SK-N-SH (cell line): ENCODE results near the gene TUSC1. TPM values are rescaled to one million over a fixed set of nuclear protein-coding genes. Genes with fewer than 3 reads are reported as not detected.
A peak's percentile ranks its signal among the peaks of the same experiment; 100 is the strongest.

Experiments used
- CTCF ChIA-PET: fragments of 300-600, 350-600 bp; formaldehyde crosslinking; extraction: SDS; loops from one replicate; lab custom pipeline; 2021; lab: Yijun Ruan, JAX
- POLR2A ChIA-PET: fragments of 350-600 bp; sonication (Branson Sonifier 250); formaldehyde crosslinking; extraction: SDS; loops from one replicate; lab custom pipeline; 2020; ENCODE audit warnings: antibody characterized with exemption, inconsistent platforms; lab: Yijun Ruan, JAX
- DNase-seq: peaks from one replicate; pipeline ENCODE4 v3.0.0; 2012
- H2AFZ ChIP-seq: fragments of 200-600 bp; sonication (generic); 2 replicates; pipeline ENCODE4 v1.8.1; 2016; ENCODE audit warnings: antibody characterized with exemption, mild to moderate bottlenecking, low read depth
- H3F3A ChIP-seq: fragments of 200-600 bp; sonication (generic); replicated peaks from 2 replicates; pipeline ENCODE3; 2016; ENCODE audit warnings: antibody characterized with exemption, mild to moderate bottlenecking; ENCODE audit not compliant: insufficient read depth
- H3K27ac ChIP-seq, 2 experiments: fragments of 200-500 bp in 1 of 2; fragments of 200-600 bp in 1 of 2; sonication (Bioruptor generic) in 1 of 2; sonication (generic), shearing (Covaris generic) in 1 of 2; 2 replicates each; pipeline versions ENCODE4 v1.5.1 to v1.6.1; 2014 to 2016; ENCODE audit warnings: low read depth in 2 of 2, inconsistent platforms in 1 of 2, low read length in 1 of 2, mild to moderate bottlenecking in 1 of 2, mixed read lengths in 1 of 2
- H3K27me3 ChIP-seq: fragments of 200-600 bp; sonication (generic), shearing (Covaris generic); 2 replicates; pipeline ENCODE4 v1.6.1; 2016; ENCODE audit warnings: mixed run types; ENCODE audit not compliant: insufficient read depth
- H3K36me3 ChIP-seq, 2 experiments: fragments of 200-500 bp in 1 of 2; fragments of 200-600 bp in 1 of 2; sonication (Bioruptor generic) in 1 of 2; sonication (generic) in 1 of 2; replicated peaks in 1 of 2; 2 replicates each; pipeline versions ENCODE3 to v1.5.1; 2014 to 2016; ENCODE audit warnings: low read length in 1 of 2, mild to moderate bottlenecking in 1 of 2; ENCODE audit not compliant: insufficient read depth in 2 of 2, control insufficient read depth in 1 of 2
- H3K4me1 ChIP-seq, 2 experiments: fragments of 200-500 bp in 1 of 2; fragments of 200-600 bp in 1 of 2; sonication (Bioruptor generic) in 1 of 2; sonication (generic), shearing (Covaris generic) in 1 of 2; 2 replicates each; pipeline versions ENCODE4 v1.5.1 to v1.6.1; 2014 to 2016; ENCODE audit warnings: low read depth in 1 of 2, low read length in 1 of 2, mixed run types in 1 of 2; ENCODE audit not compliant: insufficient read depth in 2 of 2, control insufficient read depth in 1 of 2
- H3K4me2 ChIP-seq: fragments of 200-600 bp; sonication (generic), shearing (Covaris generic); 2 replicates; pipeline ENCODE4 v1.6.1; 2017; ENCODE audit warnings: mixed run types
- H3K4me3 ChIP-seq, 2 experiments: fragments of 200-500 bp in 1 of 2; fragments of 200-600 bp in 1 of 2; sonication (Bioruptor generic) in 1 of 2; sonication (generic), shearing (Covaris generic) in 1 of 2; 2 replicates each; pipeline versions ENCODE4 v1.5.1 to v1.8.1; 2014 to 2016; ENCODE audit warnings: low read depth in 2 of 2, inconsistent platforms in 1 of 2, low read length in 1 of 2, mild to moderate bottlenecking in 1 of 2, mixed read lengths in 1 of 2, moderate library complexity in 1 of 2
- H3K79me2 ChIP-seq: fragments of 200-600 bp; sonication (generic); 2 replicates; pipeline ENCODE4 v1.8.1; 2017; ENCODE audit warnings: mild to moderate bottlenecking; ENCODE audit not compliant: insufficient read depth
- H3K9ac ChIP-seq: fragments of 200-600 bp; sonication (generic); 2 replicates; pipeline ENCODE4 v1.6.1; 2017; ENCODE audit warnings: mixed run types
- H3K9me2 ChIP-seq: fragments of 200-600 bp; sonication (generic); 2 replicates; pipeline ENCODE4 v1.6.1; 2017; ENCODE audit warnings: mixed run types
- H3K9me3 ChIP-seq: fragments of 200-600 bp; sonication (generic); 2 replicates; pipeline ENCODE4 v1.6.1; 2017; ENCODE audit warnings: mixed run types, mild to moderate bottlenecking, moderate library complexity
- H4K20me1 ChIP-seq: fragments of 200-600 bp; sonication (generic); 2 replicates; pipeline ENCODE4 v1.6.1; 2017; ENCODE audit warnings: mild to moderate bottlenecking, mixed run types; ENCODE audit not compliant: insufficient read depth
- CHD2 ChIP-seq: fragments of 150-350 bp; IDR thresholded peaks from 2 replicates; pipeline ENCODE4 v1.6.1; 2018; ENCODE audit warnings: low read length; ENCODE audit not compliant: partially characterized antibody
- CTCF ChIP-seq: fragments of 200-600 bp; sonication (generic); IDR thresholded peaks from 2 replicates; pipeline ENCODE4 v1.6.1; 2017; ENCODE audit warnings: antibody characterized with exemption, mild to moderate bottlenecking, moderate library complexity
- EP300 ChIP-seq, 2 experiments: IDR thresholded peaks; 2 replicates each; pipeline versions ENCODE4 v1.4.0 to v1.6.1; 2012; ENCODE audit warnings: borderline replicate concordance in 1 of 2, low read depth in 1 of 2, low read length in 1 of 2
- RAD21 ChIP-seq: IDR thresholded peaks from 2 replicates; pipeline ENCODE4 v1.6.1; 2012; ENCODE audit warnings: mild to moderate bottlenecking, low read length
- RCOR1 ChIP-seq: fragments of 150-350 bp; IDR thresholded peaks from 2 replicates; pipeline ENCODE4 v1.6.1; 2017; ENCODE audit warnings: antibody characterized with exemption, low read length
- SMC3 ChIP-seq: IDR thresholded peaks from 2 replicates; pipeline ENCODE4 v1.6.1; 2012; ENCODE audit warnings: low read depth, low read length, improper control_type of control experiment
- TCF12 ChIP-seq: IDR thresholded peaks from 2 replicates; pipeline ENCODE4 v1.4.0; 2012
- WGBS: methylation state at CpG from one replicate; pipeline ENCODE4 v1.1.6; 2017; ENCODE audit warnings: low lambda C conversion rate; 5-methylcytosine and 5-hydroxymethylcytosine counted together
- polyA plus RNA-seq, 3 experiments: library from polyadenylated mRNA; depleted of rRNA; stranded (reverse); fragments of >200 nt; gene quantifications; 2 replicates each; pipeline ENCODE4 v1.2.3, GENCODE V29; 2012
- TF ChIP-seq, protein P1 (sequence below): IDR thresholded peaks from 2 replicates; pipeline ENCODE4 v1.4.0; 2012; ENCODE audit warnings: low read depth, borderline replicate concordance

The TUSC1 gene
- polyA plus RNA-seq, 1 of the 3 experiments (the other 2 are of a cell fraction), result 9.1 TPM

- ChIA-PET CTCF (interaction anchor here (1.5 to 3.4 kb wide), 2 partner anchors 9 to 10 kb away, joined by 3 to 12 read pairs; no protein-coding TSS in a partner anchor), POLR2A (no interaction called here)
- Histone ChIP-seq H3F3A (no peaks in the 10 kb centered on the region), H3K36me3 (no peaks in the 10 kb centered on the region), H4K20me1 (no peaks in the 10 kb centered on the region), H3K27ac (no peak overlapping the region), H3K4me3 (no peak overlapping the region), H3K9me3 (no peaks in the 10 kb centered on the region), H3K79me2 (no peaks in the 10 kb centered on the region), H3K27me3 (no peaks in the 10 kb centered on the region), H3K9ac (no peak overlapping the region), H3K9me2 (no peaks in the 10 kb centered on the region), H3K4me2 (no peak overlapping the region), H2AFZ (no peak overlapping the region), H3K4me1 (no peaks in the 10 kb centered on the region)
- DNase-seq, result no peak
- WGBS, result 16% methylated on average over 2 of the region's 2 CpGs
- TF ChIP-seq CHD2 (no peak), RCOR1 (no peak), TCF12 (no peak)
These were observed 48.7 kb upstream of the TUSC1 start for GRCh38 chr9:25726871-25727410.

GRCh38 chr9:25724424-25724823 lies 46.2 kb upstream of the TUSC1 start:
- no peak overlapping the region for H3K4me3 ChIP-seq
- no peaks in the 10 kb centered on the region for H3K27me3 ChIP-seq
- H3K9me2 ChIP-seq, result no peaks in the 10 kb centered on the region
- CTCF ChIA-PET, result interaction anchor here (1.2 kb wide), 1 partner anchor 22 kb away, joined by 3 read pairs; no protein-coding TSS in a partner anchor
- H2AFZ ChIP-seq, result peak overlapping the region; percentile 61
- H3F3A ChIP-seq, result no peaks in the 10 kb centered on the region
- H3K27ac ChIP-seq, result no peak overlapping the region
- no peaks in the 10 kb centered on the region for H4K20me1 ChIP-seq
- TF ChIP-seq TCF12 (no peak), EP300 (IDR thresholded peaks at IDR 0.05; ENCODE audit: borderline replicate concordance in 1 of 2, low read depth in 1 of 2, low read length in 1 of 2) (no peak)
- TF ChIP-seq, protein P1, sequence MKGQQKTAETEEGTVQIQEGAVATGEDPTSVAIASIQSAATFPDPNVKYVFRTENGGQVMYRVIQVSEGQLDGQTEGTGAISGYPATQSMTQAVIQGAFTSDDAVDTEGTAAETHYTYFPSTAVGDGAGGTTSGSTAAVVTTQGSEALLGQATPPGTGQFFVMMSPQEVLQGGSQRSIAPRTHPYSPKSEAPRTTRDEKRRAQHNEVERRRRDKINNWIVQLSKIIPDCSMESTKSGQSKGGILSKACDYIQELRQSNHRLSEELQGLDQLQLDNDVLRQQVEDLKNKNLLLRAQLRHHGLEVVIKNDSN, result no peak
- H3K79me2 ChIP-seq, result no peaks in the 10 kb centered on the region
- POLR2A ChIA-PET, result no interaction called here
- H3K36me3 ChIP-seq, result no peaks in the 10 kb centered on the region
- no peaks in the 10 kb centered on the region for H3K9me3 ChIP-seq
- H3K4me1 ChIP-seq, result no peaks in the 10 kb centered on the region
- DNase-seq, result no peak
- H3K4me2 ChIP-seq, result no peak overlapping the region
- WGBS, result 71% methylated on average over 3 of the region's 3 CpGs
- H3K9ac ChIP-seq, result no peak overlapping the region

DNA sequence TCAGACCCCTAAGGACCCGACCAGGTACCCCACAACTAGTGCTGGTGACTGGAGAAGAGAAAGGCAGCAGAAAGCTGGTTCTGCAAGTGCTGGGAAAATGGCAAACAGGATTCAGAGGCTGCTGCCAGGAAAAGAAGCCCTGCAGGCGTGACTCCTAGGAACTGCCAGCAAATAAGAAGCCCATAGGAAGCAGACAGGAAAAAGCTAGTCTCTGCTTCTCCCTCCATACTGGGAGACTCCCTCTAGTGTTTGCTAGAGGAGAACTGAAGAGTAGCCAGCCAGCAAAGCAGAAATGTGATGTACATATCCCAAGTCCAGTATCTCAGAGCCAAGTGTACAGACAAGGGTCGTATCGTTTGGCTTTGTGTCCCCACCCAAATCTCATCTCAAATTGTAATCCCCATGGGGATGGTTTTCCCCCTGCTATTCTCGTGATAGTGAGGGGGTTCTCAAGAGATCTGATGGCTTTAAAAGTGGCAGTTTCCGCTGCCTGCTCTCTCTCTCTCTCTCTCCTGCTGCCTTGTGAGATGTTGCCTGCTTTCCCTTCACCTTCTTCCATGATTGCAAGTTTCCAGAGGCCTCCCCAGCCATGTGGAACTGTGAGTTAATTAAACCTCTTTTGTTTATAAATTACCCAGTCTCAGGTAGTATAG lies 38.1 kb upstream of the TUSC1 start:
- no peak overlapping the region for H3K27ac ChIP-seq
- WGBS, result 43% methylated on average over 6 of the region's 6 CpGs
- ChIA-PET CTCF (interaction anchor here (0.6 to 2.0 kb wide), 8 partner anchors 9 to 1053 kb away, joined by 3 to 12 read pairs (median 4); no protein-coding TSS in a partner anchor), POLR2A (no interaction called here)
- no peak overlapping the region for H3K4me2 ChIP-seq
- no peak overlapping the region for H3K9ac ChIP-seq
- H2AFZ ChIP-seq, result peak overlapping the region; percentile 69; the same call in 1 of the 2 replicates
- TF ChIP-seq SMC3 (peak; percentile 66), RAD21 (peak; percentile 66), CTCF (peak; percentile 69), TCF12 (no peak)
- no peaks in the 10 kb centered on the region for H3K9me2 ChIP-seq
- H3K27me3 ChIP-seq, result no peaks in the 10 kb centered on the region
- H4K20me1 ChIP-seq, result no peaks in the 10 kb centered on the region
- no peaks in the 10 kb centered on the region for H3K79me2 ChIP-seq
- H3K4me1 ChIP-seq, result peaks cover 0 to 8% of the 10 kb centered on the region in 2 experiments; a peak in 1 of 4 replicates
- H3K36me3 ChIP-seq, result no peaks in the 10 kb centered on the region
- H3K4me3 ChIP-seq, result no peak overlapping the region
- no peaks in the 10 kb centered on the region for H3K9me3 ChIP-seq
- no peaks in the 10 kb centered on the region for H3F3A ChIP-seq
- DNase-seq, result peak; percentile 62
